Neuronal stem cell (in vitro differentiated cells): ENCODE data around the gene VWF.
A peak's percentile ranks its signal among the peaks of the same experiment; 100 is the strongest.

Experiments
- DNase-seq: peaks from one replicate; pipeline ENCODE4 v3.0.0-alpha.2; 2013; ENCODE audit warnings: low spot score
- H2AFZ ChIP-seq: one replicate; pipeline ENCODE4 v1.6.1; 2013; ENCODE audit warnings: mild to moderate bottlenecking, low read length, inconsistent platforms
- H2AK5ac ChIP-seq: 2 replicates; pipeline ENCODE4 v1.6.1; 2013; ENCODE audit warnings: low read depth, mild to moderate bottlenecking, inconsistent platforms, low read length, moderate library complexity, mixed read lengths
- H2BK120ac ChIP-seq: 2 replicates; pipeline ENCODE4 v1.6.1; 2013; ENCODE audit warnings: low read depth, mild to moderate bottlenecking, inconsistent platforms, low read length, moderate library complexity, mixed read lengths
- H2BK12ac ChIP-seq: one replicate; pipeline ENCODE4 v1.6.1; 2013; ENCODE audit warnings: low read length, inconsistent platforms
- H2BK15ac ChIP-seq: 2 replicates; pipeline ENCODE4 v1.6.1; 2013; ENCODE audit warnings: mild to moderate bottlenecking, low read length, inconsistent platforms, mixed read lengths
- H2BK5ac ChIP-seq: one replicate; pipeline ENCODE4 v1.6.1; 2013; ENCODE audit warnings: inconsistent platforms, mild to moderate bottlenecking, low read length, moderate library complexity
- H3K14ac ChIP-seq: one replicate; pipeline ENCODE4 v1.6.1; 2013; ENCODE audit warnings: low read length, inconsistent platforms
- H3K18ac ChIP-seq: 2 replicates; pipeline ENCODE4 v1.6.1; 2013; ENCODE audit warnings: low read length, inconsistent platforms
- H3K23ac ChIP-seq: 2 replicates; pipeline ENCODE4 v1.6.1; 2013; ENCODE audit warnings: low read depth, mild to moderate bottlenecking, mixed read lengths, low read length, inconsistent platforms; ENCODE audit not compliant: poor library complexity
- H3K27ac ChIP-seq: replicated peaks from 3 replicates; pipeline ENCODE4 v1.5.1; 2013; ENCODE audit warnings: low read length, inconsistent platforms
- H3K27me3 ChIP-seq, 3 experiments: 2 replicates each; pipeline ENCODE4 v1.6.1; 2013; ENCODE audit warnings: low read length in 3 of 3, mild to moderate bottlenecking in 2 of 3, inconsistent platforms in 1 of 3, low read depth in 1 of 3, mixed read lengths in 1 of 3, moderate library complexity in 1 of 3; ENCODE audit not compliant: control insufficient read depth in 3 of 3, insufficient read depth in 3 of 3
- H3K36me3 ChIP-seq, 2 donors: replicated peaks in 1 of 2; 2 replicates each; pipeline ENCODE4 v1.6.1; 2013; ENCODE audit warnings: low read length in 2 of 2; ENCODE audit not compliant: control insufficient read depth in 2 of 2, insufficient read depth in 2 of 2
- H3K4ac ChIP-seq: 2 replicates; pipeline ENCODE4 v1.6.1; 2013; ENCODE audit warnings: inconsistent platforms, mild to moderate bottlenecking, low read length, moderate library complexity
- H3K4me1 ChIP-seq, 2 donors: 1 replicate in 1 of 2; 2 replicates in 1 of 2; pipeline ENCODE4 v1.6.1; 2013; ENCODE audit warnings: low read length in 2 of 2, low read depth in 1 of 2; ENCODE audit not compliant: control insufficient read depth in 2 of 2, insufficient read depth in 1 of 2
- H3K4me2 ChIP-seq: one replicate; pipeline ENCODE4 v1.6.1; 2013; ENCODE audit warnings: mild to moderate bottlenecking, low read length, inconsistent platforms; ENCODE audit not compliant: insufficient read depth, poor library complexity, severe bottlenecking
- H3K4me3 ChIP-seq, 2 donors: 2 replicates each; pipeline ENCODE4 v1.5.1; 2013; ENCODE audit warnings: low read length in 2 of 2, mild to moderate bottlenecking in 2 of 2, inconsistent platforms in 1 of 2, moderate library complexity in 1 of 2
- H3K79me1 ChIP-seq: one replicate; pipeline ENCODE4 v1.6.1; 2013; ENCODE audit warnings: low read depth, mild to moderate bottlenecking, inconsistent platforms, low read length, moderate library complexity
- H3K9ac ChIP-seq: one replicate; pipeline ENCODE4 v1.6.1; 2013; ENCODE audit warnings: mild to moderate bottlenecking, low read depth, low read length, inconsistent platforms; ENCODE audit not compliant: poor library complexity
- H3K9me3 ChIP-seq, 2 donors: replicated peaks in 1 of 2; 2 replicates each; pipeline versions ENCODE3 to v1.6.1; 2013; ENCODE audit warnings: low read length in 2 of 2, mild to moderate bottlenecking in 2 of 2, inconsistent platforms in 1 of 2, low read depth in 1 of 2, mixed read lengths in 1 of 2, moderate library complexity in 1 of 2; ENCODE audit not compliant: control insufficient read depth in 2 of 2, insufficient read depth in 1 of 2
- H4K8ac ChIP-seq: one replicate; pipeline ENCODE4 v1.6.1; 2013; ENCODE audit warnings: low read depth, mild to moderate bottlenecking, inconsistent platforms, low read length, moderate library complexity
- H4K91ac ChIP-seq: one replicate; pipeline ENCODE4 v1.6.1; 2013; ENCODE audit warnings: low read length, low read depth, mild to moderate bottlenecking, inconsistent platforms; ENCODE audit not compliant: poor library complexity
- WGBS, 2 donors: extraction: QIAGEN DNeasy Blood & Tissue Kit; methylation state at CpG; one replicate each; pipeline ENCODE4 v1.1.7; 2013; ENCODE audit warnings: missing lambda C conversion rate in 2 of 2, mixed read lengths in 1 of 2; ENCODE audit not compliant: insufficient read length in 2 of 2, insufficient replicate concordance in 1 of 2; ENCODE audit errors: extremely low coverage in 2 of 2; 5-methylcytosine and 5-hydroxymethylcytosine counted together

Gene VWF

DNA sequence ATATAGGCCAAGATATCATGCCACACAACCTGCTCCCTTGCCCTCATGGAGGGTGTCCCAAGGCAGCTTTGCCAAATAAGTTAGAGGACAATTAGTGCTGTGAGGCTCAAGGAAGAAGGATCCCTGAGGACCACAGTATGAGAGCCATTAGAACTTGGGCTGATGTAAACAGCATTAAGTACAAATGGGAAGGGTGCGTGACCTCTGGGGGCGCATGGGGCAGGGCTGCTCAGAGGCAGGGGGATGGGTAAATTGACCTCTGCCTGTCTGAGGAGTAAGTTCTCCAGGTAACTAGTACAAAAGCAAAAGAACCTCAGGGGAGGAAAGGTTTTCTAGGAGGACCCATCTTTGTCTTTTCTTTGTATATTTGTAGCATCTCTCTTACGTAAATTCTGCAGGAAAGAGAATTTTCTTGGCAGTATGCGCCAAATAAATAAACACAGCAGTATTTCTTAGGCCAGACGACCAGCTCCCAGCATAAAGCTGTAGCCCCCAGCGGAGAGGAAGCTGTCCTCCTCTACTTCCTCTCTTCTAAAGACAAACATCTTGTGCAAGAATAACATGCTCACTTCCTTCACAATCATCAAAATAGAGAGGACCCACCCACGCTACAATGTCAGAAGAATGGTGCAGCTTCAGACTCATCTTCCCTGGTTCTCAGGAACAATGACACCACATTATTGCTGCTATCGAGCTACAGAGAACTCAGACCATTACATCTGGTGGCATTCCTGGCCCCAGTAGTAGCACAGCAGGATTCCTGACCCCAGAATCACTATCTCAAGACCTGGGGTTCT, 16.4 kb upstream of the VWF start:
- peaks cover 2 to 6% of the 10 kb centered on the region in 2 donors for H3K4me1 ChIP-seq
- no peak overlapping the region for H3K27ac ChIP-seq
- no peak overlapping the region for H2BK120ac ChIP-seq
- H3K4ac ChIP-seq: no peak overlapping the region
- H3K36me3 ChIP-seq: no peaks in the 10 kb centered on the region
- no peak overlapping the region for H2BK15ac ChIP-seq
- no peak overlapping the region for H3K9ac ChIP-seq
- H2BK12ac ChIP-seq: no peak overlapping the region
- H3K27me3 ChIP-seq: no peaks in the 10 kb centered on the region
- peak overlapping the region; percentile 36 for H2AFZ ChIP-seq
- no peak overlapping the region for H3K4me3 ChIP-seq
- H4K8ac ChIP-seq: no peak overlapping the region
- H3K14ac ChIP-seq: no peak overlapping the region
- no peak overlapping the region for H3K18ac ChIP-seq
- no peak overlapping the region for H2AK5ac ChIP-seq
- no peak for DNase-seq
- no peak overlapping the region for H4K91ac ChIP-seq
- H2BK5ac ChIP-seq: no peak overlapping the region
- H3K4me2 ChIP-seq: no peak overlapping the region
- H3K79me1 ChIP-seq: no peaks in the 10 kb centered on the region
- H3K9me3 ChIP-seq: peaks cover 0 to 5% of the 10 kb centered on the region in 2 donors
- H3K23ac ChIP-seq: no peak overlapping the region
- WGBS, 2 donors: no CpG with 5 or more reads among the region's 8 CpGs

DNA sequence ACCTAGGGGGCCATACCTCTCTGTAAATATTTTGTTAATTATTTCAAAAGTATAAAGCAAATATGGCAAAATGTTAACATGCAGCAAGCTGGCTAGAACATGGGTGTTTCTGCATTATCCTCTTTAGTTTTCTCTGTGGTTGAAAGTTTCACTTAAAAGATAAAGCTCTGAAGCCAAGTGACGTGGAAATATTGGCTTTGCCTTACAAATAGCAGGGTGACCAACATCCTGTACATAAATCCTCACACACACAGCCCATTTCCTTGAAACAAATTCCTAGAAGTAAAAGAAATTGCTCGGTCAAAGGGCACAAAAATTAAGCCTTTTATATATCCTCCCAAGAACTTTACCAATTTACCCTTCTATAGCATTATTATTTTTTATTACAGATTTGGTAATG, 10.6 kb upstream of the VWF start:
- Histone ChIP-seq H2BK12ac (no peak overlapping the region), H3K23ac (no peak overlapping the region), H3K9ac (no peak overlapping the region), H2BK5ac (no peak overlapping the region), H4K8ac (no peak overlapping the region), H2BK15ac (no peak overlapping the region), H2BK120ac (no peak overlapping the region), H3K18ac (no peak overlapping the region), H3K27me3 (no peaks in the 10 kb centered on the region), H2AK5ac (no peak overlapping the region), H3K4me2 (no peak overlapping the region), H3K4me1 (no peaks in the 10 kb centered on the region), H3K4ac (no peak overlapping the region), H2AFZ (no peak overlapping the region), H3K14ac (no peak overlapping the region), H3K79me1 (no peaks in the 10 kb centered on the region), H3K27ac (no peak overlapping the region), H3K36me3 (no peaks in the 10 kb centered on the region), H3K4me3 (no peak overlapping the region), H3K9me3 (peaks cover 0 to 5% of the 10 kb centered on the region in 2 donors), H4K91ac (no peak overlapping the region)
- WGBS, 2 donors: no CpG with 5 or more reads among the region's 2 CpGs
- no peak for DNase-seq

DNA sequence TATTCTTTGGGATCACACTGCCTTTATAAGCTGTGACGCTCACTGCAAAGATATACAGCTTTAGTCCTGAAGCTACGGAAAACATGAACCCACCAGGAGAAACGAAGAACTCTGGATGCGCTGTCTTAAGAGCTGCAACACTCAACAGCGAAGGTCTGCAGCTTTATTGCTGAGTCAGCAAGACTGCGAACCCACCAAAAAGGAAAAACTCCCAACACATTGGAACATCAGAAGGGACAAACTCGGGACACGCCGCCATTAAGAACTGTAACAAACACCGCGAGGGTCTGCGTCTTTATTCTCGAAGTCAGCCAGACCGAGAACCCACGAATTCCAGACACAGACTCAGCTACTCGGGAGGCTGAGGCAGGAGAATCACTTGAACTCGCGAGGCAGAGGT, 9.2 kb upstream of the VWF start:
- no peak overlapping the region for H3K4me2 ChIP-seq
- no peak overlapping the region for H2BK120ac ChIP-seq
- H4K91ac ChIP-seq: no peak overlapping the region
- no peak overlapping the region for H4K8ac ChIP-seq
- no peak overlapping the region for H3K14ac ChIP-seq
- no peaks in the 10 kb centered on the region for H3K27me3 ChIP-seq
- no peaks in the 10 kb centered on the region for H3K79me1 ChIP-seq
- no peak overlapping the region for H3K18ac ChIP-seq
- H2AFZ ChIP-seq: no peak overlapping the region
- no peak overlapping the region for H2BK12ac ChIP-seq
- H3K9ac ChIP-seq: no peak overlapping the region
- no peak overlapping the region for H2BK15ac ChIP-seq
- H2AK5ac ChIP-seq: no peak overlapping the region
- no peak overlapping the region for H3K23ac ChIP-seq
- no peak overlapping the region for H2BK5ac ChIP-seq
- H3K4me3 ChIP-seq: no peak overlapping the region
- DNase-seq: no peak
- H3K9me3 ChIP-seq: peaks cover 0 to 5% of the 10 kb centered on the region in 2 donors
- no peaks in the 10 kb centered on the region for H3K4me1 ChIP-seq
- no CpG with 5 or more reads among the region's 18 CpGs for WGBS, 2 donors
- no peak overlapping the region for H3K27ac ChIP-seq
- no peak overlapping the region for H3K4ac ChIP-seq
- no peaks in the 10 kb centered on the region for H3K36me3 ChIP-seq

DNA sequence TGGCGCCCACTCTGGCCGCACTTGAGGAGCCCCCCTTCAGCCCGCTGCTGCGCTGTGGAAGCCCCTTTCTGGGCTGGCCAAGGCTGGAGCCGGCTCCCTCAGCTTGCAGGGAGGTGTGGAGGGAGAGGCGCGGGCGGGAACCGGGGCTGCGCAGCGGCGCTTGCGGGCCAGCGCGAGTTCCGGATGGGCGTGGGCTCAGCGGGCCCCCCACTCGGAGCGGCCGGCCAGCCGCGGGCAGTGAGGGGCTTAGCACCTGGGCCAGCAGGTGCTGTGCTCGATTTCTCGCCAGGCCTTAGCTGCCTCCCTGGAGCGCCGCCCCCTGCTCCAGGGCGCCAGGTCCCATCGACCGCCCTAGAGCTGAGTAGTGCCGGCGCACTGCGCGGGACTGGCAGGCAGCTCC, 8.0 kb upstream of the VWF start:
- no peak overlapping the region for H3K27ac ChIP-seq
- no peak overlapping the region for H3K4me3 ChIP-seq
- H4K91ac ChIP-seq: no peak overlapping the region
- H4K8ac ChIP-seq: no peak overlapping the region
- WGBS, 2 donors: no CpG with 5 or more reads among the region's 34 CpGs
- no peak overlapping the region for H2BK15ac ChIP-seq
- no peak overlapping the region for H3K14ac ChIP-seq
- H3K36me3 ChIP-seq: no peaks in the 10 kb centered on the region
- no peak overlapping the region for H3K4me2 ChIP-seq
- no peak overlapping the region for H2BK12ac ChIP-seq
- no peak for DNase-seq
- no peaks in the 10 kb centered on the region for H3K79me1 ChIP-seq
- no peak overlapping the region for H2AFZ ChIP-seq
- H3K4me1 ChIP-seq: no peaks in the 10 kb centered on the region
- no peaks in the 10 kb centered on the region for H3K27me3 ChIP-seq
- H2BK120ac ChIP-seq: no peak overlapping the region
- no peak overlapping the region for H2AK5ac ChIP-seq
- H2BK5ac ChIP-seq: no peak overlapping the region
- no peak overlapping the region for H3K9ac ChIP-seq
- H3K18ac ChIP-seq: peak overlapping the region; percentile 48
- H3K4ac ChIP-seq: no peak overlapping the region
- H3K9me3 ChIP-seq: peaks cover 0 to 5% of the 10 kb centered on the region in 2 donors
- no peak overlapping the region for H3K23ac ChIP-seq
